OCI-LY3 (cell line): Measurements from ENCODE around the gene AFAP1.

ENCODE experiments used
- EZH2phosphoT487 ChIP-seq: fragments of 200-600 bp; shearing (Covaris generic); IDR thresholded peaks from 2 replicates; pipeline ENCODE4 v1.6.1; 2018; ENCODE audit warnings: antibody characterized with exemption, mixed run types, low read depth
- TF ChIP-seq, protein P1 (sequence below): fragments of 200-600, 300-600 bp; sonication (generic); IDR thresholded peaks from 2 replicates; pipeline ENCODE4 v1.5.1; 2014; ENCODE audit warnings: antibody characterized with exemption, low read length, low read depth

DNA sequence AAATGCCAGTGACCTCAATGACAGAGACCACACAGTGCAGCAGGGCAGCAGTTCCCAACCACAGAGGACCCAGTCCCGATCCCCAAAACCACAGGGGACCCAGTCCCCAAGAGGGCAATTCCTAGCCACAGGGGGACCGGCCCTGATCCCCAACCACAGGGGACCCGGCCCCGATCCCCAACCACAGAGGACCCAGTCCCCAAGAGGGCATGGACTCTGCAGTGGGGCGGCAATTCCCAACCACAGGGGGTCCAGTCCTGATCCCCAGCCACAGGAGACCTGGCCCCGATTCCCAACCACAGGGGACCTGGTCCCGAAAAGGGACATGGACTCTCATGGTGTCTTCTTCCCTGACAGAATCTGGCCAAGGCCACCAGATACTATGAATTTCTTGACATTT is 136.3 kb downstream of the AFAP1 start:
- TF ChIP-seq, protein P1, sequence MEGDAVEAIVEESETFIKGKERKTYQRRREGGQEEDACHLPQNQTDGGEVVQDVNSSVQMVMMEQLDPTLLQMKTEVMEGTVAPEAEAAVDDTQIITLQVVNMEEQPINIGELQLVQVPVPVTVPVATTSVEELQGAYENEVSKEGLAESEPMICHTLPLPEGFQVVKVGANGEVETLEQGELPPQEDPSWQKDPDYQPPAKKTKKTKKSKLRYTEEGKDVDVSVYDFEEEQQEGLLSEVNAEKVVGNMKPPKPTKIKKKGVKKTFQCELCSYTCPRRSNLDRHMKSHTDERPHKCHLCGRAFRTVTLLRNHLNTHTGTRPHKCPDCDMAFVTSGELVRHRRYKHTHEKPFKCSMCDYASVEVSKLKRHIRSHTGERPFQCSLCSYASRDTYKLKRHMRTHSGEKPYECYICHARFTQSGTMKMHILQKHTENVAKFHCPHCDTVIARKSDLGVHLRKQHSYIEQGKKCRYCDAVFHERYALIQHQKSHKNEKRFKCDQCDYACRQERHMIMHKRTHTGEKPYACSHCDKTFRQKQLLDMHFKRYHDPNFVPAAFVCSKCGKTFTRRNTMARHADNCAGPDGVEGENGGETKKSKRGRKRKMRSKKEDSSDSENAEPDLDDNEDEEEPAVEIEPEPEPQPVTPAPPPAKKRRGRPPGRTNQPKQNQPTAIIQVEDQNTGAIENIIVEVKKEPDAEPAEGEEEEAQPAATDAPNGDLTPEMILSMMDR: no peak
- no peak for TF ChIP-seq EZH2phosphoT487
